RWPE1 (cell line): ENCODE data around the gene RNF4.

Source experiments
- CTCF ChIA-PET: fragments of 350-600 bp; sonication (Branson Sonifier 250); formaldehyde crosslinking; extraction: SDS; loops from one replicate; lab custom pipeline; 2021; lab: Yijun Ruan, JAX
- POLR2A ChIA-PET: fragments of 400-600 bp; formaldehyde crosslinking; extraction: SDS; loops from one replicate; lab custom pipeline; 2020; ENCODE audit warnings: antibody characterized with exemption; ENCODE audit not compliant: low non-redundant PET; lab: Yijun Ruan, JAX
- DNase-seq: peaks from one replicate; pipeline ENCODE4 v3.0.0; 2012; ENCODE audit warnings: low spot score
- H3K27ac ChIP-seq: fragments of 450-650 bp; 2 replicates; pipeline ENCODE4 v1.5.1; 2017
- TF ChIP-seq, protein P1 (sequence below): fragments of 450-650 bp; conservative IDR thresholded peaks from 2 replicates; pipeline ENCODE4 v1.5.1; 2017; ENCODE audit warnings: low read depth, mild to moderate bottlenecking

The RNF4 gene

DNA sequence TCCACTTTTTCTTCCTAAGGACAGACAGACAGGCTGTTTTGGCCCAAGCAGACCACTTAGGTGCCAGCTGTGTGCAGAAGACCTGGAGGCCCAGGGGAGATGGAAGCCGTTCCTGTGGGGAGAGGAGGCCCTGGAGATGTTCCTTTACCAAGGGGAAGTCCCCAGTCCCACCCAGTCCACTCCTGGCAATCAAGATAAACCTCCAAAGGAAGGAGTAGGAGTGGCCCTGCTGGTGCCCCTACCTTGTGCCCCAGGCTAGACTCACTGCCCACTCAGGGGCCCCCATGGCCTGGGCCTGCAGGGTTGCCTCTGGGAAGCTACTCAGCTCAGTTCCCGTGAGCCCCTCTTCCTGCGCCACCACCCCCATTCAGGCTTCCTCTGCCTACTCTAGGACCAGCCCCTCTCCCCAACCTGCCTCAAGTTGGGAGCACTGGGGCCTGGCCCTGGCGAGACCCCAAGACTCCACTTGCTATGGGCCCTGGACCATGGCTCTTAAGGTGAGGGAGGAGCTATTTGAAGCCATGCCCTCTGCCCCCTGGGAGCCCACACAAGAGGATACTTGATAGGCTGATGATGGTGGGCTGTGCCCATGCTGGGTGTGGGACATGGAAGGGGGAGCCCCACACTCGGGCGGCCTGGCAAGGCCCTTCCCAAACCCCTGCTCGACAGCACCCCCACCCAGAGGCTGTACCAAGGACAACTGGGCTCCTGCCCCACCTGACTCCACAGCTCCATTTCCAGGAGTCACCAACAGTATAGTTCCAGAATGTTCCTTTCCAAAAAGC lies 24.8 kb upstream of the RNF4 start:
- H3K27ac ChIP-seq = no peak overlapping the region
- ChIA-PET POLR2A (no interaction called here), CTCF (no interaction called here)
- TF ChIP-seq, protein P1, sequence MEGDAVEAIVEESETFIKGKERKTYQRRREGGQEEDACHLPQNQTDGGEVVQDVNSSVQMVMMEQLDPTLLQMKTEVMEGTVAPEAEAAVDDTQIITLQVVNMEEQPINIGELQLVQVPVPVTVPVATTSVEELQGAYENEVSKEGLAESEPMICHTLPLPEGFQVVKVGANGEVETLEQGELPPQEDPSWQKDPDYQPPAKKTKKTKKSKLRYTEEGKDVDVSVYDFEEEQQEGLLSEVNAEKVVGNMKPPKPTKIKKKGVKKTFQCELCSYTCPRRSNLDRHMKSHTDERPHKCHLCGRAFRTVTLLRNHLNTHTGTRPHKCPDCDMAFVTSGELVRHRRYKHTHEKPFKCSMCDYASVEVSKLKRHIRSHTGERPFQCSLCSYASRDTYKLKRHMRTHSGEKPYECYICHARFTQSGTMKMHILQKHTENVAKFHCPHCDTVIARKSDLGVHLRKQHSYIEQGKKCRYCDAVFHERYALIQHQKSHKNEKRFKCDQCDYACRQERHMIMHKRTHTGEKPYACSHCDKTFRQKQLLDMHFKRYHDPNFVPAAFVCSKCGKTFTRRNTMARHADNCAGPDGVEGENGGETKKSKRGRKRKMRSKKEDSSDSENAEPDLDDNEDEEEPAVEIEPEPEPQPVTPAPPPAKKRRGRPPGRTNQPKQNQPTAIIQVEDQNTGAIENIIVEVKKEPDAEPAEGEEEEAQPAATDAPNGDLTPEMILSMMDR = no peak
- no peak for DNase-seq

DNA sequence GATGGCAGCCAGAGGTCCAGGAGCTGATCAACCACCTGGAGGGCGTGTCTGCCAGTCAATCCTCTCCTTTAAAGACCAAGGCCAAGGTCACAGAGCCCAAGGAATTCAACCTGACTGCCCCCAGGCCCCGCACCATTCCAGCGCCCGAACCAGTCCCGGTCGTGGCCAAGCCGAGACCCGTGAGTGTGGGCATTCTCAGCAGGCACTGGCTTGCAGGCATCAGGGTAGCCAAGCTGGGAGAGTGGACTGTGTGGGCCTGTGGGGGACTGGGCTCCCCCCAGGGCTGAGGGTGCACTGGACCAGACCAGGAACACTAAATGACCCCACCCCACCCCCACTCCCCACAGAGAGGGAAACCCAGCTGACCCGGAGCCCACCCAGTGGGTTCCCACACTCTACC lies 23.8 kb upstream of the RNF4 start:
- TF ChIP-seq, protein P1 = no peak
- ChIA-PET POLR2A (no interaction called here), CTCF (no interaction called here)
- no peak for DNase-seq
- H3K27ac ChIP-seq = no peak overlapping the region

DNA sequence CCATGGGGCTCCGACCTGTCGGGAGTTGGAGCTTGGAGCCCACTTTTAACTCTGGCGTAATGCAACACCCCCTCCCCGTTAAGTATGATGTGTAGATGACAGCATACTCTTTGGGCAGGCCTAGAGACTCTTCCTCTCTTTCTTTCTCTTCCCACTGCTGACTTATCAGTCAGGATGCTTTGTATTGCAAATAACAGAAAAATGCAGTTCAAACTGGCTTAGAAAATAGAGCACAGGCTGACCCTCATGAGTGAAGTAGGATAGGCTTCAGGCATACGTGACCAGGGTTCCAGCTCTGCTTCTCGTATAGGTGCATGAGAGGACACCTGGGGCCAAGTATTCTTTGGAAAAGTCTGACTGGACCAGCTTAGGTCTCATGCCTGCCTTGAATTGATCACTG lies 23.3 kb upstream of the RNF4 start:
- ChIA-PET POLR2A (no interaction called here), CTCF (no interaction called here)
- H3K27ac ChIP-seq = no peak overlapping the region
- DNase-seq = no peak
- TF ChIP-seq, protein P1 = no peak

DNA sequence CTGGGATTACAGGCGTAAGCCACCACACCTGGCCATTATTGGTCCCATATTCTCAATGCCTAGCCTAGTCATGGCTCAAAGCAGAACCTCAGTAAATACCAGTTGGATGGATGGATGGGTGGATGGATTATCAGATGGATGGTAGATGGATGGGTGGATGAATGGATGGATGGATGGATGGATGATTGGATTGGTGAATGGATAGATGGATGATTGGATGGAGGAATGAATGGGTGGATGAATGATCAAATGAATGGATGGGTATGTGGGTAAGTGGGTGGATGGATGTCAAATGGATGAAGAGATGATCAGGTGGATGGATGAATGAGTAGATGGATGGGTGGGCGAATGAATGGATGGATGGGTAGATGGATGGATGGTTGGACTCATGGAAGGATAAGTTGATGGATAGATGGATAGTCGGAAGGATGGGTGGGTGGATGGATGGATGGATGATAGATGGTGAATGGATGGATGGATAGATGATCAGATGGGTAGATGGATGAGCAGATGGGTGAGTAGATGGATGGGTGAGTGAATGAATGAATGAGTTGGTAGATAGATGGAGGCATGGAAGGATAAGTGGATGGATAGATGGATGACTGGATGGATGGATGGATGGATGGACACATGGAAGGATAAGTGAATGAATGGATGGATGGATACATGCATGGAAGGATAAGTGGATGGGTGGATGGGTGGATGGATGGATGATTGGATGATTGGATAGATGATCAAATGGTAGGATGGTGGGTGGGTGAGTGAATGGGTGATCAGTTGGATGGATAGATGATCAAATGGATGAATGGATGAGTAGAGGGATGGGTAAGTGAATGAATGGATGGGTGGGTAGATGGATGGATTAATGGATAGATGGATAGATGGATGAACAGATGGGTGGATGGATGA lies 22.0 kb upstream of the RNF4 start:
- TF ChIP-seq, protein P1 = no peak
- DNase-seq = no peak
- CTCF ChIA-PET = no interaction called here
- POLR2A ChIA-PET = no interaction called here
- H3K27ac ChIP-seq = no peak overlapping the region

DNA sequence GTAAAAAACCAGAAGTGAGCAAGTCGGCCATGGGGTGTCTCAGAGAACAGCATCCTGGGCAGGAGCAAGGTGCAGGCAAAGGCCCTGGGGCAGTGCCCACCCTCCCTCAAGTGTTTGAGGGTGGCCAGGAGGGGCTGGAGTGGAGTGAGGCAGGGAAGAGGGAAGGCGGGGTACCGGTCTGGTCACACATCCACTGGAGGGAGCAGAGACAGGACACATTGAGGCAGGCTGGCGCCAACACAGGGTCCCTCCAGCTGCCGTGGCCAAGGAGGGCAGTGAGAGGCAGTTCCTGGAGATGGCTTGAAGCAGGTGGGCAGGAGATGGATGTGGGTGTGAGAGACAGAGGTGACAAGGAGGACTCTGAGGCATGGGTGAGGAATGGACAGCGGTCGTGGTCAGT lies 20.3 kb upstream of the RNF4 start:
- no peak for DNase-seq
- no peak overlapping the region for H3K27ac ChIP-seq
- TF ChIP-seq, protein P1 = no peak
- ChIA-PET POLR2A (no interaction called here), CTCF (interaction anchor here (0.6 kb wide), 1 partner anchor 431 kb away, joined by 5 read pairs; no protein-coding TSS in a partner anchor)

DNA sequence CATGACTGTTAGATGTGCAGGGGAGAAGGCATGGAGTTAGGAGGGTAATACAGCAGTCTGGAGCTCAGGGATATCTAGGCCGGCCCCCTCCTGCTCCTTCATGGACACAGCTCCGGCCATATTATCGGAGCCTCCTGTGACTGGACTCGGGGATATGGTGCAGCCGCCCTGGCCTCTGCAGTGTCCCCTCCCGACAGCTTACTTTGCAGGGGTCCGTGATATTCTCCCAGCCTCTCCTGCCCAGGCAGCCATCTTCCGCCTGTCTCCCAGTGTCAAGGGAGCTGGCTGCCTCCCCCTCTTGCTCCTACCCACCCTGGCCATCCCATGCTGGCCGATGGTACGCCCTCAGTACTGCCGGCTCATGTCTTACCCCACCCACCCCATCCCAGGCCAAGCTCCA lies 19.9 kb upstream of the RNF4 start:
- ChIA-PET CTCF (interaction anchor here (0.6 kb wide), 1 partner anchor 430 kb away, joined by 5 read pairs; no protein-coding TSS in a partner anchor), POLR2A (no interaction called here)
- H3K27ac ChIP-seq = no peak overlapping the region
- DNase-seq = no peak
- TF ChIP-seq, protein P1 = no peak
